Measurements from ENCODE around the gene TEX10. TPM values are rescaled to one million over a fixed set of nuclear protein-coding genes. Genes with fewer than 3 reads are reported as not detected.

TEX10 gene
- total RNA-seq, 4 donors from 2014 or later, result 16.0 to 20.5 (median 18.4) TPM

DNA sequence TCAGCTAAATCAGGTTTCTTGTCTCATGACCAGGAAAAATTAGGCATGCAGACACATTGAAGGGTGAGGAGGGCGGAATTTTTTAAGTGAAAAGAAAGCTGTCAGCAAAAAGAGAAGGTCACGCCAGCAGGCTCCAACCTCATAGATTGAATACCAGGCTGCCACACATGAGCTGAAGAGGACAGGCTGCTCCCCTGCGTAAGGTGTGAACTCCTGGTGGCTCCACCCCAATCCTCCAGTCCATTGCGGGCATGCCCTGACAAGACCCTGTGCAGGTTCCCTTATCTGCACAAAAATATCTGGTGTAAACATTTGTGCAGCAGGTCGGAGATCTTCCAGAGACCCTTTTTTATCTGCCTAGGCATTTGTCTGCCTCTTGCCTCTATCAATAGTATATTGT, 22.9 kb upstream of the TEX10 start:
- no peak for TF ChIP-seq POLR2A (IDR thresholded peaks at IDR 0.05)
- TF ChIP-seq, protein P1, sequence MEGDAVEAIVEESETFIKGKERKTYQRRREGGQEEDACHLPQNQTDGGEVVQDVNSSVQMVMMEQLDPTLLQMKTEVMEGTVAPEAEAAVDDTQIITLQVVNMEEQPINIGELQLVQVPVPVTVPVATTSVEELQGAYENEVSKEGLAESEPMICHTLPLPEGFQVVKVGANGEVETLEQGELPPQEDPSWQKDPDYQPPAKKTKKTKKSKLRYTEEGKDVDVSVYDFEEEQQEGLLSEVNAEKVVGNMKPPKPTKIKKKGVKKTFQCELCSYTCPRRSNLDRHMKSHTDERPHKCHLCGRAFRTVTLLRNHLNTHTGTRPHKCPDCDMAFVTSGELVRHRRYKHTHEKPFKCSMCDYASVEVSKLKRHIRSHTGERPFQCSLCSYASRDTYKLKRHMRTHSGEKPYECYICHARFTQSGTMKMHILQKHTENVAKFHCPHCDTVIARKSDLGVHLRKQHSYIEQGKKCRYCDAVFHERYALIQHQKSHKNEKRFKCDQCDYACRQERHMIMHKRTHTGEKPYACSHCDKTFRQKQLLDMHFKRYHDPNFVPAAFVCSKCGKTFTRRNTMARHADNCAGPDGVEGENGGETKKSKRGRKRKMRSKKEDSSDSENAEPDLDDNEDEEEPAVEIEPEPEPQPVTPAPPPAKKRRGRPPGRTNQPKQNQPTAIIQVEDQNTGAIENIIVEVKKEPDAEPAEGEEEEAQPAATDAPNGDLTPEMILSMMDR (IDR thresholded peaks at IDR 0.05 in 4 of 5, conservative IDR thresholded peaks at IDR 0.05 in 1 of 5), result no peak
- ATAC-seq (no peak), DNase-seq (no peak)
- intact Hi-C loops (cut with DNase I; ENCODE audit: low total_unique reads), result loop anchor here (10.0 kb wide), 1 partner anchor 61 kb away; no protein-coding TSS in a partner anchor
- no peak overlapping the region for H3K27ac ChIP-seq
- H3K27me3 ChIP-seq, result no peaks in the 10 kb centered on the region
- H3K4me3 ChIP-seq, result no peak overlapping the region
- H3K36me3 ChIP-seq, result no peaks in the 10 kb centered on the region
- no peaks in the 10 kb centered on the region for H3K4me1 ChIP-seq
- H3K9me3 ChIP-seq, result no peaks in the 10 kb centered on the region
- in situ Hi-C loops (cut with MboI; ENCODE audit: low sequenced_read_pairs in 4 of 4), result no loop called here

DNA sequence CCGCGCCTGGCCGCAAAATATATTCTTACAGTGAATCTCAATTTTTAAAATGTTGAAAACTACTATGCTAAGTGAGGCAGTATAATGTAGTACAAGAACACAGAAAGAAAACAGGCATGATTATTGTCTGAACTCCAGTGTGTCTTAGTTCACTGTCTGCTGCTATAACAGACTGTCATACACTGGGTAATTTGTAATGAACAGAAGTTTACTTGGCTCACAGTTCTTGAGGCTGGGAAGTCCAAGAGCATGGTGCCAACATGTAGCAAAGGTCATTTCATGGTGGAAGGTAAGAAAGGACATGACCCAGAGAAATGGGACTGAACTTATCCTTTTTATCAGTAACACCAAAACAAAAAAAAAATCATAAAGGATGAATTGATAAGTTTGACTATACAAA, 19.9 kb upstream of the TEX10 start:
- intact Hi-C loops (cut with DNase I; ENCODE audit: low total_unique reads), result loop anchor here (10.0 kb wide), 1 partner anchor 58 kb away; no protein-coding TSS in a partner anchor
- no peak for DNase-seq
- Histone ChIP-seq H3K9me3 (no peaks in the 10 kb centered on the region), H3K4me1 (no peaks in the 10 kb centered on the region), H3K27ac (no peak overlapping the region), H3K36me3 (no peaks in the 10 kb centered on the region), H3K27me3 (no peaks in the 10 kb centered on the region), H3K4me3 (no peak overlapping the region)
- in situ Hi-C loops (cut with MboI; ENCODE audit: low sequenced_read_pairs in 4 of 4), result no loop called here
- no peak for TF ChIP-seq POLR2A (IDR thresholded peaks at IDR 0.05)
- TF ChIP-seq, protein P1 (IDR thresholded peaks at IDR 0.05 in 4 of 5, conservative IDR thresholded peaks at IDR 0.05 in 1 of 5), result no peak
- no peak for ATAC-seq

DNA sequence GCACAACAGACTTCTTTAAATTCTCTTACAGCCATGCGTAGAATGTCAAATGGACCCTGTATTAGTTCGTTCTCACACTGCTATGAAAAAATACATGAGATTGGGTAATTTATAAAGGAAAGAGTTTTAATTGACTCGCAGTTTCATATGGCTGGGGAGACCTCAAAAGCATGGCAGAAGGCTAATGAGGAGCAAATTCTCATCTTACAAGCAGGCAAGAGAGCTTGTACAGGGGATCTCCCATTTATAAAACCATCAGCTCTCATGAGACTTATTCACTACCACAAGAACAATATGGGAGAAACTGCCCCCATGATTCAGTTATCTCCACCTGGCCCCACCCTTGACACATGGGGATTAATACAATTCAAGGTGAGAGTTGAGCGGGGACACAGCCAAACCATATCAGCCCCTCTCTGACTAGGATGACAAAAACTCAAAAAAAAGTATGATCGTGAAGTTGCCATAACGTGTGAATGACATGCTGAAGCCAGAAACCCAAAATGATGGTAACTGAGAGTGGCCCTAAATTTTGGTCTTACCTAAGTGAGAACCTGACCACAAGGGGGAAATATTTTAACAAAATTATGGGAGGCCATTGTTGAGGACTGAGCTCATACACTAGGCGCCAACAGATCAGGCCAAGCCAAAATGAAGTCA, 17.5 kb upstream of the TEX10 start:
- ATAC-seq (no peak), DNase-seq (no peak)
- no peaks in the 10 kb centered on the region for H3K27me3 ChIP-seq
- no peaks in the 10 kb centered on the region for H3K9me3 ChIP-seq
- no peak for TF ChIP-seq POLR2A (IDR thresholded peaks at IDR 0.05)
- TF ChIP-seq, protein P1 (IDR thresholded peaks at IDR 0.05 in 4 of 5, conservative IDR thresholded peaks at IDR 0.05 in 1 of 5), result no peak
- H3K27ac ChIP-seq, result no peak overlapping the region
- intact Hi-C loops (cut with DNase I; ENCODE audit: low total_unique reads) (loop anchor here (10.0 kb wide), 1 partner anchor 55 kb away; no protein-coding TSS in a partner anchor), in situ Hi-C loops (cut with MboI; ENCODE audit: low sequenced_read_pairs in 4 of 4) (no loop called here)
- H3K36me3 ChIP-seq, result no peaks in the 10 kb centered on the region
- H3K4me3 ChIP-seq, result no peak overlapping the region
- no peaks in the 10 kb centered on the region for H3K4me1 ChIP-seq

DNA sequence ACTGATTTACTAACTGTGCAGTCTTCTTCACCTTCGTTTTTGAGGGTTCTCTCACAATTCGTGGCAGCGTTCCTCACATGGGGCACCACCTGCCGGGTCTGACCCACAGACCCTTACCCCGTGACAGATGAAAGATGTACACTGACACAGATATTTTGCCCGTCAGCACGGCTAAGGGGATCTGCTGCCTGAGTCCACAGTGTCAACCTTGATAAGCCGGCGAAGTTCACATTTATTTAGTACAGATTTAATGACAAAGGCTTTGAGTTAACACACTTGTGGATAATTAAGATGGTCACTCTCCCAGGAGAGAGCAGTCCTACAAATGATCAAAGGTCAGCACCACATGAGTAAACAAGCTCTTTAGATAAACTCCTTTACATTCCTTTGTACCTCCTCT, 15.9 kb upstream of the TEX10 start:
- Histone ChIP-seq H3K27ac (no peak overlapping the region), H3K36me3 (no peaks in the 10 kb centered on the region), H3K4me1 (no peaks in the 10 kb centered on the region), H3K4me3 (no peak overlapping the region), H3K9me3 (no peaks in the 10 kb centered on the region), H3K27me3 (no peaks in the 10 kb centered on the region)
- DNase-seq (no peak), ATAC-seq (no peak)
- in situ Hi-C loops (cut with MboI; ENCODE audit: low sequenced_read_pairs in 4 of 4) (no loop called here), intact Hi-C loops (cut with DNase I; ENCODE audit: low total_unique reads) (no loop called here)
- TF ChIP-seq, protein P1 (IDR thresholded peaks at IDR 0.05 in 4 of 5, conservative IDR thresholded peaks at IDR 0.05 in 1 of 5), result no peak

DNA sequence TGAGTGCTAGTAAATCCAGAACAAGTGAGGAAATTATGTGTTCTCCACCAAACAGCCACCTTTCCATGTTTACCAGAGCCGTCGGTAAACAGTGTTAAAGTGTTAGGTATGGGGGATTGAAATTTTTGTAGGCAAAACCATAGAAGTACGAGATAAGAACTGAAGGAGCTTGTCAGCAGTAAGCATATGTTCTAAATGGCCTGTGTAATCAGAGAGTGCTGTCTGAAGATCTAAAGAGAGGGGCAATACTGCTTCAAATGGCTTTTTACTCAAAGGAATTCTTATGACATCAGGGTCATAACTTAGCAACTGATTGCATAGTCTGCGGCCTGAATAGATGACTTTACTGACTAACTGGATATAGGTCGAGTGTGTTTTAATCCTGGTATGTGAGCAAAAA, 13.4 kb upstream of the TEX10 start:
- Histone ChIP-seq H3K27me3 (no peaks in the 10 kb centered on the region), H3K27ac (no peak overlapping the region), H3K9me3 (no peaks in the 10 kb centered on the region), H3K36me3 (no peaks in the 10 kb centered on the region), H3K4me1 (no peaks in the 10 kb centered on the region), H3K4me3 (no peak overlapping the region)
- ATAC-seq (no peak), DNase-seq (no peak)
- TF ChIP-seq, protein P1 (IDR thresholded peaks at IDR 0.05 in 4 of 5, conservative IDR thresholded peaks at IDR 0.05 in 1 of 5), result no peak
- no peak for TF ChIP-seq POLR2A (IDR thresholded peaks at IDR 0.05)
- intact Hi-C loops (cut with DNase I; ENCODE audit: low total_unique reads) (no loop called here), in situ Hi-C loops (cut with MboI; ENCODE audit: low sequenced_read_pairs in 4 of 4) (no loop called here)

Measured in gastrocnemius medialis (tissue), 4 donors.